ENCODE measurements around the gene CD81. TPM values are rescaled to one million over a fixed set of nuclear protein-coding genes. Genes with fewer than 3 reads are reported as not detected.

The CD81 gene
- total RNA-seq, 3 donors from 2014 or later: 311 to 770 (median 330) TPM

DNA sequence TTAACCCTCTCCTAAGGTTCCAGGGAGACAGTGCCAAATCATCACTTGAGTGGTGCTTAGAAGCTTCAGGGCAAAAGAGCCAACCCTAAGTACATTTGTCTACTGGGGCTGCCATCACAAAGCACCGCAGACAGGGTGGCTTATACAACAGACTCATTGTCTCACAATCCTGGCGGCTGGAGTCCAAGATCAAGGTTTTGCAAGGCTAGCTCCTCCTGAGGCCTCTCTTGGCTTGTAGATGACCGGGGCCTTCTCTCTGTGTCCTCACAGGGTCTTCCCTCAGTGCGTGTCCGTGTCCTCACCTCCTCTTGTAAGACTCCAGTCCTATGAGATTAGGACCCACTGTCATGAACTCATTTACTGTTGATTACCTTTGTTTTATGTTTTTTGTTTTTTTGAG, 34.1 kb upstream of the CD81 start:
- H3K27me3 ChIP-seq: no peaks in the 10 kb centered on the region
- intact Hi-C loops (cut with DNase I; ENCODE audit: low total_unique reads): no loop called here
- no peaks in the 10 kb centered on the region for H3K4me1 ChIP-seq
- DNase-seq (ENCODE audit: low spot score in 2 of 2): peak; percentile 43 to 48
- H3K9me3 ChIP-seq: peaks cover 0 to 4% of the 10 kb centered on the region in 2 donors
- no peak overlapping the region for H3K27ac ChIP-seq
- TF ChIP-seq POLR2AphosphoS5 (IDR thresholded peaks at IDR 0.05) (no peak), POLR2A (IDR thresholded peaks at IDR 0.05) (no peak)
- TF ChIP-seq, protein P1, sequence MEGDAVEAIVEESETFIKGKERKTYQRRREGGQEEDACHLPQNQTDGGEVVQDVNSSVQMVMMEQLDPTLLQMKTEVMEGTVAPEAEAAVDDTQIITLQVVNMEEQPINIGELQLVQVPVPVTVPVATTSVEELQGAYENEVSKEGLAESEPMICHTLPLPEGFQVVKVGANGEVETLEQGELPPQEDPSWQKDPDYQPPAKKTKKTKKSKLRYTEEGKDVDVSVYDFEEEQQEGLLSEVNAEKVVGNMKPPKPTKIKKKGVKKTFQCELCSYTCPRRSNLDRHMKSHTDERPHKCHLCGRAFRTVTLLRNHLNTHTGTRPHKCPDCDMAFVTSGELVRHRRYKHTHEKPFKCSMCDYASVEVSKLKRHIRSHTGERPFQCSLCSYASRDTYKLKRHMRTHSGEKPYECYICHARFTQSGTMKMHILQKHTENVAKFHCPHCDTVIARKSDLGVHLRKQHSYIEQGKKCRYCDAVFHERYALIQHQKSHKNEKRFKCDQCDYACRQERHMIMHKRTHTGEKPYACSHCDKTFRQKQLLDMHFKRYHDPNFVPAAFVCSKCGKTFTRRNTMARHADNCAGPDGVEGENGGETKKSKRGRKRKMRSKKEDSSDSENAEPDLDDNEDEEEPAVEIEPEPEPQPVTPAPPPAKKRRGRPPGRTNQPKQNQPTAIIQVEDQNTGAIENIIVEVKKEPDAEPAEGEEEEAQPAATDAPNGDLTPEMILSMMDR (IDR thresholded peaks at IDR 0.05): no peak
- H3K36me3 ChIP-seq: no peaks in the 10 kb centered on the region
- no peak overlapping the region for H3K4me3 ChIP-seq

DNA sequence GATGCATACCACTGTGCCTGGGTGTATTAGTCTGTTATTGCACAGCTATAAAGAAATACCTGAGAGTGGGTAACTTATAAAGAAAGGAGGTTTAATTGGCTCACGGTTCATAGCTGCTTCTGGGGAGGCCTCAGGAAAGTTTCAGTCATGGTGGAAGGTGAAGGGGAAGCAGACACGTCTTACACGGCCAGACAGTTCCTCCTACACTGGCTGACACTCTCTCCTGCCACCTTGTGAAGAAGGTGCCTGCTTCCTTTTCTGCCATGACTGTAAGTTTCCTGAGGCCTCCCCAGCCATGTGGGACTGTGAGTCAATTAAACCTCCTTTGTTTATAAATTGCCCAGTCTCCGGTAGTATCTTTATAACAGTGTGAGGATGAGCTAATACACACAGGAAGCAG, 33.6 kb upstream of the CD81 start:
- no peak overlapping the region for H3K4me3 ChIP-seq
- TF ChIP-seq POLR2AphosphoS5 (IDR thresholded peaks at IDR 0.05) (no peak), POLR2A (IDR thresholded peaks at IDR 0.05) (no peak)
- TF ChIP-seq, protein P1 (IDR thresholded peaks at IDR 0.05): no peak
- intact Hi-C loops (cut with DNase I; ENCODE audit: low total_unique reads): no loop called here
- peaks cover 0 to 4% of the 10 kb centered on the region in 2 donors for H3K9me3 ChIP-seq
- no peaks in the 10 kb centered on the region for H3K4me1 ChIP-seq
- no peak overlapping the region for H3K27ac ChIP-seq
- DNase-seq (ENCODE audit: low spot score in 2 of 2): no peak
- H3K36me3 ChIP-seq: no peaks in the 10 kb centered on the region
- no peaks in the 10 kb centered on the region for H3K27me3 ChIP-seq

DNA sequence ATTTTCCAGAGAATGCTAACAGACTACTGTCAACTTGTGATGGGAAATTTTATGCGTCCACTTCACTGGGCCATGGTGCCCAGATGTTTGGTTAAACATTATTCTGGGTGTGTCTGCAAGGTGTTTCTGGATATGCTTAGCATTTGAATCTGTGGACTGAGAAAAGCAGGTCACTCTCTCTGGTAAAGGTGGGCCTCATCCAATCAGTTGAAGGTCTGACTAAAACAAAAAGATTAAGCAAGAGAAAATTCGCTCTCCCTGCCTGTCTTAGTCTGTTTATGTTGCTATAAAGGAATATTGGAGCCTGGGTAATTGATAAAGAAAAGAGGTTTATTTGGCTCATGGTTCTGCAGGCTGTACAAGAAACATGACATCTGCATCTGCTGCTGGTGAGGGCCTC, 32.1 kb upstream of the CD81 start:
- no peaks in the 10 kb centered on the region for H3K4me1 ChIP-seq
- H3K9me3 ChIP-seq: peaks cover 12 to 13% of the 10 kb centered on the region in 2 donors
- intact Hi-C loops (cut with DNase I; ENCODE audit: low total_unique reads): no loop called here
- DNase-seq (ENCODE audit: low spot score in 2 of 2): no peak
- no peak overlapping the region for H3K27ac ChIP-seq
- TF ChIP-seq, protein P1 (IDR thresholded peaks at IDR 0.05): no peak
- H3K36me3 ChIP-seq: no peaks in the 10 kb centered on the region
- no peak overlapping the region for H3K4me3 ChIP-seq
- H3K27me3 ChIP-seq: no peaks in the 10 kb centered on the region

DNA sequence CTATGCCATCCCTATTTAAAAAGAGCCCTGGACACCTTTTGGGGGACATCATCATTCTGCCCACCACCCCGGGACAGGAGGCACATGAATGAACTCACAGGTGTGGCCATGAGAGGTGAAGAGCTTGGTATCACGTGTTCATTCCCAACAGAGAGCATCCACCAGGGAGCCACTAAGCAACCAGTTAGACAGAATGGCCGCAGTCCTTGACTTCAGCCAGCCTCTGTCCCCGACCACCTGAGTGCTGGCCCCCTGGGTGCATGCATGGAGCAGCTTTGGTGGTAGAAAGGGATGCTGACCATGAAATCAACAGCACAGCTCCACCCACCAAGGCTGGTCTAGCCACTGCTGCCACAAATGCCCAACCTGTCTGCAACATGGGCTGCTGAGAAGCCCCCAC, 31.1 kb upstream of the CD81 start:
- H3K36me3 ChIP-seq: no peaks in the 10 kb centered on the region
- no peak for TF ChIP-seq POLR2AphosphoS5 (IDR thresholded peaks at IDR 0.05)
- TF ChIP-seq, protein P1 (IDR thresholded peaks at IDR 0.05): no peak
- H3K9me3 ChIP-seq: peaks cover 12 to 14% of the 10 kb centered on the region in 2 donors
- intact Hi-C loops (cut with DNase I; ENCODE audit: low total_unique reads): no loop called here
- H3K4me3 ChIP-seq: no peak overlapping the region
- DNase-seq (ENCODE audit: low spot score in 2 of 2): peak in 1 of 2 donors; percentile 22
- no peak overlapping the region for H3K27ac ChIP-seq
- no peaks in the 10 kb centered on the region for H3K27me3 ChIP-seq
- H3K4me1 ChIP-seq: no peaks in the 10 kb centered on the region

DNA sequence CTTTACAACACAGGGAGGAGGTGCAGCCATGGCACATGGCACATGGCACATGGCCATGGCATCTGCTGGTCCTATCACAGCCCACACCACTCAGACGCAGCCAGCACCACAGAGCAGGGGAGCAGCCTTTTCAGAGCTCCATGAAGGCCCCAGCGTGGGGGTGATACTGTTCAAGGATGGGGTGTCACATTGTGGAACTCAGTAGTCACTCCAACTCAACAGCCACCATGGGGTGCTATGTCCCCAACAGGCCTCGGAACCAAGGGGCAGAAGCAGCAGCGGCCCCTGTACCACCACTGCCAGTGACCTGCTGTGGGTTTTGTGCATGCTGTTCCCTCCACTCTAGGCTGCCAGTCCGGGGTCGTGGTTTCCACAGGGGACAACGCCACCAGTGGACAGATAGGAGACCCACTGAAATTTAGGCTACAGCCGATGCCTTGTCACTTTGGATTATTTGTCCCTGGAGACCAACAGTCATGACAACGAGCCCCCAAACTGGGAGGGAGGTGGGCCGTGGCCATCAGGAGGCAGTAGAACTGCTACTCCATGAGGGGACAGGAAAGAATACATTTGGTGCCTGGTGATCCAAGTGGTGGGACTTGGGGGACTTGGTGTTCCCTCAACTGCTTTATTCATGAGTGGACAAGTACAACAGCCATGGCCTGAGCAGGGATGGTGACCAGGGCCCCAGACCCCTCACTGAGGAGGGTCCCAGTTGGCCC, 30.4 kb upstream of the CD81 start:
- no peaks in the 10 kb centered on the region for H3K4me1 ChIP-seq
- peak in 1 of 2 donors; percentile 14 for DNase-seq (ENCODE audit: low spot score in 2 of 2)
- TF ChIP-seq, protein P1 (IDR thresholded peaks at IDR 0.05): no peak
- TF ChIP-seq POLR2A (IDR thresholded peaks at IDR 0.05) (no peak), POLR2AphosphoS5 (IDR thresholded peaks at IDR 0.05) (no peak)

More for the DNA sequence above, 30.4 kb upstream of the CD81 start:
- Histone ChIP-seq H3K27ac (no peak overlapping the region), H3K27me3 (no peaks in the 10 kb centered on the region), H3K9me3 (peaks cover 12 to 14% of the 10 kb centered on the region in 2 donors), H3K36me3 (no peaks in the 10 kb centered on the region), H3K4me3 (no peak overlapping the region)
- intact Hi-C loops (cut with DNase I; ENCODE audit: low total_unique reads): no loop called here
